Neutrophil (primary cell): ENCODE results near the gene TRIM50.

ENCODE experiments used
- H3K27ac ChIP-seq: fragments of 200-600 bp; sonication (generic); 2 replicates; pipeline ENCODE4 v1.5.1; 2016; ENCODE audit warnings: mild to moderate bottlenecking, moderate library complexity
- H3K27me3 ChIP-seq: fragments of 200-600 bp; sonication (generic); 2 replicates; pipeline ENCODE4 v1.6.0; 2016; ENCODE audit warnings: mild to moderate bottlenecking
- H3K36me3 ChIP-seq: fragments of 200-600 bp; sonication (generic); 2 replicates; pipeline ENCODE4 v1.5.1; 2017
- H3K4me1 ChIP-seq, 2 experiments: fragments of 200-600 bp in 1 of 2; sonication (generic) in 1 of 2; 1 replicate in 1 of 2; 2 replicates in 1 of 2; pipeline versions ENCODE4 v1.5.1 to v1.6.1; 2013 to 2016; ENCODE audit warnings: low read depth in 1 of 2, low read length in 1 of 2, mild to moderate bottlenecking in 1 of 2, moderate library complexity in 1 of 2; ENCODE audit not compliant: control insufficient read depth in 1 of 2, insufficient read depth in 1 of 2
- H3K4me3 ChIP-seq, 2 experiments: fragments of 200-600 bp in 1 of 2; sonication (generic) in 1 of 2; 1 replicate in 1 of 2; 2 replicates in 1 of 2; pipeline ENCODE4 v1.5.1; 2013 to 2016; ENCODE audit warnings: low read depth in 1 of 2, low read length in 1 of 2, mild to moderate bottlenecking in 1 of 2, moderate library complexity in 1 of 2
- H3K9me3 ChIP-seq: fragments of 200-600 bp; sonication (generic); 2 replicates; pipeline ENCODE4 v1.5.1; 2016
- CTCF ChIP-seq: fragments of 200-600 bp; sonication (generic); IDR thresholded peaks from 2 replicates; pipeline ENCODE4 v1.5.1; 2016; ENCODE audit warnings: antibody characterized with exemption

Gene TRIM50

GRCh38 chr7:73345951-73346350 lies 18.1 kb upstream of the TRIM50 start:
- Histone ChIP-seq H3K9me3 (no peaks in the 10 kb centered on the region), H3K27ac (no peak overlapping the region), H3K4me1 (no peaks in the 10 kb centered on the region), H3K27me3 (no peaks in the 10 kb centered on the region), H3K36me3 (no peaks in the 10 kb centered on the region), H3K4me3 (no peak overlapping the region)
- TF ChIP-seq CTCF: no peak

GRCh38 chr7:73345538-73345937 lies 17.7 kb upstream of the TRIM50 start:
- Histone ChIP-seq H3K27me3 (no peaks in the 10 kb centered on the region), H3K4me3 (no peak overlapping the region), H3K27ac (no peak overlapping the region), H3K36me3 (no peaks in the 10 kb centered on the region), H3K4me1 (no peaks in the 10 kb centered on the region), H3K9me3 (no peaks in the 10 kb centered on the region)
- no peak for TF ChIP-seq CTCF

- Histone ChIP-seq H3K27ac (no peak overlapping the region), H3K9me3 (no peaks in the 10 kb centered on the region), H3K27me3 (no peaks in the 10 kb centered on the region), H3K4me3 (no peak overlapping the region), H3K4me1 (no peaks in the 10 kb centered on the region), H3K36me3 (no peaks in the 10 kb centered on the region)
- TF ChIP-seq CTCF: no peak
These were observed 15.9 kb upstream of the TRIM50 start for GRCh38 chr7:73343671-73344380.

- no peak overlapping the region for H3K4me3 ChIP-seq
- no peak overlapping the region for H3K27ac ChIP-seq
- no peaks in the 10 kb centered on the region for H3K9me3 ChIP-seq
- H3K4me1 ChIP-seq: no peaks in the 10 kb centered on the region
- no peak for TF ChIP-seq CTCF
- H3K27me3 ChIP-seq: no peaks in the 10 kb centered on the region
- no peaks in the 10 kb centered on the region for H3K36me3 ChIP-seq
These were observed 14.8 kb upstream of the TRIM50 start for GRCh38 chr7:73342645-73343044.

GRCh38 chr7:73341877-73342276 lies 14.0 kb upstream of the TRIM50 start:
- H3K36me3 ChIP-seq: no peaks in the 10 kb centered on the region
- no peak for TF ChIP-seq CTCF
- H3K27me3 ChIP-seq: no peaks in the 10 kb centered on the region
- no peak overlapping the region for H3K4me3 ChIP-seq
- H3K27ac ChIP-seq: no peak overlapping the region
- no peaks in the 10 kb centered on the region for H3K4me1 ChIP-seq
- H3K9me3 ChIP-seq: no peaks in the 10 kb centered on the region
